Measurements from ENCODE around the gene TMEM208.

GRCh38 chr16:67209565-67209964, 17.4 kb upstream of the TMEM208 start:
- TF ChIP-seq EZH2phosphoT487 (IDR thresholded peaks at IDR 0.05; ENCODE audit: insufficient read depth, low read depth) (no peak), EZH2 (IDR thresholded peaks at IDR 0.05; ENCODE audit: insufficient read depth, poor library complexity, severe bottlenecking) (no peak)
